Measurements from ENCODE around the gene SCAMP5. TPM values are rescaled to one million over a fixed set of nuclear protein-coding genes. Genes with fewer than 3 reads are reported as not detected.

Gene SCAMP5
- total RNA-seq, 1 donor from 2014 or later = 0.73 TPM

- ATAC-seq (no peak), DNase-seq (ENCODE audit: low spot score) (no peak)
Measured at GRCh38 chr15:75065851-75066509, 70.6 kb downstream of the SCAMP5 start.

DNA sequence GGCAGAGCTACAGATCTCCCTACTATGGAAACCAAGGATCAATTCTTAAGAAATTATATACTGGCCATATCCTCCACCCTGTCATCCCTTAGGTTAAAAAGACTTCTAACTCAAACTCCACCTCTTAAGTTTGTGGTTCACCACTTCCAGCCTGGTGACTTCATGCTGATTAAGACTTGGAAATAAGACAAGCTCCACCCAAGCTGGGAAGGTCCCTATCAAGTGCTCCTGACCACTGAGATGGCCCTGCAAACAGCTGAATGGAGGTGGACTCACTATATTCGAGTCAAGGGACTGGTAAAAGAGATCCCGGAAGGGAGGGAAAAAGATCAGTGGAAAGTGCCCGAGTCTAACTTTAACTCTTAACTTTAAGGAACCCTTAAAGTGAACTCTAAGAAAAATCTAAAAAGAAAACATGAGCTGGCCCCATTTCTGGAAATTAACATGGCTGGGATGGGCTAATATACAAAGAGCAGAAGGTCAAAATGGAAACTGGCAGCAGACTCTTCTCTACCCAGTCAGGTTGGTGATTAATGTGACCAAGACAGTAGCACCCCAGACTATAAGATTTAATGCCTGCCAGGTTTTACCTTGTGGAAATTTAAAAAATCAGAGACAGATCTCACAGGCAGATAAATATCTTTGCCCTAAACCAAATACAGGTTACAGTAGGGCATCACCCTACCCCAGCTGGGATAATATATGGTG is 71.9 kb downstream of the SCAMP5 start:
- DNase-seq (ENCODE audit: low spot score) = peak; percentile 32
- no peak for ATAC-seq

DNA sequence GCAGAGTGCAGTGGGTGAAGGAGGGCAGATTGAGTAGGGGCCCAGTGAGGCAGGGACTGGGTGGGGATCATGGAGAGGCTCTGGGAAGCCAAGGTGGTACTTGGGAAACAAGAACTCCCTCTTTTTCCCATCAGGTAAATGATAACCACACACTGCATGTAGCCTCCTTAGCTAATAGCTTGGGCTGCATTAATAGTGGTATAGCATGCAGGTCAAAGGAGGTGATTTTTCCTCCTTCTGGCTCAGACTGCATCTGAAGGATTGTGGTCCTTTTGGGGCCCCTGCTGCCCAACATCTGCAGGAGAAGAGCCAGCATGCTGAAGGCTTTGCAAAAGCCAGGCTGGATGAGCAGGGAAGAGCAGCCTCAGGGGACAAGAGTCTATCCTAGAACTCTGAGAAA is 73.4 kb downstream of the SCAMP5 start:
- no peak for ATAC-seq
- DNase-seq (ENCODE audit: low spot score) = peak; percentile 22

DNA sequence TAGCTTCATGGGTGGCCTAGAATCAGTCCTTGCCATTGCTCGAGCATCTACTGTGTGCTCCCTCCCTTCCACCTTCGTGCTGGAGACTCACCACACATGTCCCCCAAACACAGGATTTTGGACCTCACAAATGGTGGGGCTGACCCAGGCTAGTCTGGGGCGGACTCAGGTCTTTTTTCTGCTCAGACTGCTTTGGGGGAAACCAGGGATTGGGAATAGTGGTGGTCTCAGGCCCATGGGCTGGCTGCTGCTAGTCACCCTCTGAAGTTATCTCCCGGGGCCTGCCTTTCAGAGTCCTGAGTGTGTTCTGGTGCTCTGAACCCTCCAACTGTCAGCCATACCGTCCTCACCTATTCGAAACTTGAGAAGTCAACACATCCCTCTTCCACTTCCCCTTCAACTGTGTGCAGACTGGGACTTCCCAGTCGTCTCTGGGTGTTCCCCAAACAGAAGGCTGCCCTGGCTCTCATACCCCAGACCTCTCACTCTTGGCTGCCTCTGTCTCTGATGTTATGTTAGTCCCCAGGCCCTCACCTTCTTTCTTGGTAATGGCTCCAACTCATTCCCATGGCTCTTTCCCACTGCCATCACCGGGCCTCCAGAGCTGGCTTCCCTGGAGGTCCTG is 74.0 kb downstream of the SCAMP5 start:
- ATAC-seq = peak; percentile 45
- DNase-seq (ENCODE audit: low spot score) = peak; percentile 41

DNA sequence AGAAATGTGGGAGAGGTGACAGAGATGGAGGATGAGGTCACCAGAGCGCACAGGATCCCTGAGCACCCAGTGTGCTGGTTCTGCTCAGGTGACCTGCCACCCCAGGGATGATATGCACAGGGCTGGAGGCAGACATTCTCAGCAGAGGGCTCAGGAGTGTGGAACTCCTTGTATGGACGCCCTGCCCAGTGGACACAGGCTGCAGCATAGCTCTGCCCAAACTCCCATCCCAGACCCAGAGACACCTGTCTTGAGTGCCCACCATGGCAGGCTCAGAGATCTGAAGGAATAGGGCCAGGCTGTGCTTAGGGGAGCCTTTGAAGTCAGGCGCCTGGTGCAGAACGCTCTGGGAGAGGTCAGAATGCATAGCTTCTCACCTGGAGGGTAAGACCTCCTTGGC is 75.3 kb downstream of the SCAMP5 start:
- ATAC-seq (no peak), DNase-seq (ENCODE audit: low spot score) (peak; percentile 41)

Other genes with a start within 250 kb of the SCAMP5 start
- gene CYP1A2, start 246.7 kb upstream of the SCAMP5 start, total RNA-seq = 120 TPM
- 32.7 TPM for gene CSK, start 213.5 kb upstream of the SCAMP5 start, total RNA-seq
- not detected for gene LMAN1L, start 182.7 kb upstream of the SCAMP5 start, total RNA-seq
- not detected for gene CPLX3, start 168.9 kb upstream of the SCAMP5 start, total RNA-seq
- gene ULK3, start 152.4 kb upstream of the SCAMP5 start, total RNA-seq = 23.8 TPM
- 36.1 TPM for gene SCAMP2, start 122.2 kb upstream of the SCAMP5 start, total RNA-seq
- gene MPI, start 105.5 kb upstream of the SCAMP5 start, total RNA-seq = 33.4 TPM
- 15.8 TPM for gene FAM219B, start 88.7 kb upstream of the SCAMP5 start, total RNA-seq
- 134 TPM for gene COX5A, start 57.5 kb upstream of the SCAMP5 start, total RNA-seq
- gene RPP25, start 38.8 kb upstream of the SCAMP5 start, total RNA-seq = 2.1 TPM
- 5.4 TPM for gene PPCDC, start 28.0 kb downstream of the SCAMP5 start, total RNA-seq
- 5.8 TPM for gene C15orf39, start 206.3 kb downstream of the SCAMP5 start, total RNA-seq